ENCODE results near the gene TAF4B.

DNA sequence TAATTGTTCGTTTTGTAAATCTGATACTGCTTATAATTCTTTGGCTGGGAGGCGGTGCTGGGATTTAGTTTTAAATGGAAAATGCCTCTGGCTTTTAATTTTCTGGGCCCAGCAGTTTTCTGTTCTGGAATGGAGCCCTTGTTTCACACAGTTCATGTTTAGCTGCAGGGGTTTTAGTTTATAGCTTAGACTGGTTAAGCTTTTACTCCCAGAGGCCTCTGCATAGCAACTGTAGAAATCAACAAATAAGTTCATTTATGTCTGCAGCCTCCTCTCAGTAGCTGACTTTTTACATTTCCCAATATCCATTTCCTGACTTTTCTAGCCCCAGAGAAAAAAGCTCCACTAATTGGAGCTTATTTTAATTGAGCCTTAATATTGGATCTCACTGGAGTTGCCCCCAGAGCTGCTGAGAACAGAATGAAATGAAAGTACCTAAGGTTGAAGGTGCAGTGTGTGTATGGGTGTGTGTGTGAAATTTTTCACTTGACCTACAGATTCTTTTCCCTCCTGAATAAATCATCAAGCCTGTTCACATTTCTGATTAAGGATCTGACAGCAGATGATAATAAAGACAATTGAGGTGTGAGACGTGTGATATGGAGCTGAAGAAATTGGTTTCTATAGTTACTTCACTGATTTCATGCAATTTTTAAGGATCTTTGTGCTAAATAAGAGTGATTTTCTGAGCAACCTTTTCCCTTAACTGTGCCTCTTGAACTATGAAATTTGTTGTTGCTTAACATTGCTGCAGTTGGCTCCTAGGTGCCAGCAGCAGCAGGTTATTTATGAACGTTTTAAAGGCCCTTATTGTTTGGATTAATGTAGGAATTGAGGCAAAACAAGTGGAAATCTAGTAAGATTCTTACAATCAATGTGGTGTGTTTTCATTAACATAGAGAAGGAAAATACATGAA lies 109.6 kb downstream of the TAF4B start:
- TF ChIP-seq YY1 (IDR thresholded peaks at IDR 0.05; ENCODE audit: low read depth) (no peak), FOXJ3 (CRISPR knock-in tag; IDR thresholded peaks at IDR 0.05) (no peak), NFIC (IDR thresholded peaks at IDR 0.05; ENCODE audit: borderline replicate concordance) (no peak), RCOR1 (IDR thresholded peaks at IDR 0.05; ENCODE audit: low read length) (peak; percentile 57; the same call in 1 of the 2 replicates), GABPA (IDR thresholded peaks at IDR 0.05; ENCODE audit: low read depth) (no peak), EP300 (IDR thresholded peaks at IDR 0.05; ENCODE audit: borderline replicate concordance in 1 of 2, low read depth in 1 of 2, low read length in 1 of 2) (peak in 1 of 2 experiments; percentile 46; a peak in 1 of 4 replicates), RAD21 (IDR thresholded peaks at IDR 0.05; ENCODE audit: low read length) (no peak), TEAD4 (IDR thresholded peaks at IDR 0.05; ENCODE audit: borderline replicate concordance, insufficient read depth) (no peak), REST (IDR thresholded peaks at IDR 0.05; ENCODE audit: low read depth, low read length) (no peak), TCF12 (IDR thresholded peaks at IDR 0.05) (no peak), MXI1 (IDR thresholded peaks at IDR 0.05; ENCODE audit: low read depth, low read length) (no peak)
- TF ChIP-seq, protein P1, sequence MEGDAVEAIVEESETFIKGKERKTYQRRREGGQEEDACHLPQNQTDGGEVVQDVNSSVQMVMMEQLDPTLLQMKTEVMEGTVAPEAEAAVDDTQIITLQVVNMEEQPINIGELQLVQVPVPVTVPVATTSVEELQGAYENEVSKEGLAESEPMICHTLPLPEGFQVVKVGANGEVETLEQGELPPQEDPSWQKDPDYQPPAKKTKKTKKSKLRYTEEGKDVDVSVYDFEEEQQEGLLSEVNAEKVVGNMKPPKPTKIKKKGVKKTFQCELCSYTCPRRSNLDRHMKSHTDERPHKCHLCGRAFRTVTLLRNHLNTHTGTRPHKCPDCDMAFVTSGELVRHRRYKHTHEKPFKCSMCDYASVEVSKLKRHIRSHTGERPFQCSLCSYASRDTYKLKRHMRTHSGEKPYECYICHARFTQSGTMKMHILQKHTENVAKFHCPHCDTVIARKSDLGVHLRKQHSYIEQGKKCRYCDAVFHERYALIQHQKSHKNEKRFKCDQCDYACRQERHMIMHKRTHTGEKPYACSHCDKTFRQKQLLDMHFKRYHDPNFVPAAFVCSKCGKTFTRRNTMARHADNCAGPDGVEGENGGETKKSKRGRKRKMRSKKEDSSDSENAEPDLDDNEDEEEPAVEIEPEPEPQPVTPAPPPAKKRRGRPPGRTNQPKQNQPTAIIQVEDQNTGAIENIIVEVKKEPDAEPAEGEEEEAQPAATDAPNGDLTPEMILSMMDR (IDR thresholded peaks at IDR 0.05), result no peak

All from SK-N-SH (cell line).